Endometrial microvascular endothelial cells (primary cell): ENCODE data around the gene SOCS1. TPM values are rescaled to one million over a fixed set of nuclear protein-coding genes. Genes with fewer than 3 reads are reported as not detected.

Source experiments
- in situ Hi-C: cut with HindIII; loops from 2 replicates; pipeline ENCODE4 v1.10.0; 2017; ENCODE audit warnings: low sequenced_read_pairs, low pct_unique_long_range_greater_than_20kb; ENCODE audit errors: inconsistent ontology term
- total RNA-seq: library from RNA; depleted of rRNA; stranded (reverse); fragments of >200 nt; gene quantifications from one replicate; pipeline ENCODE4 v1.2.3, GENCODE V29; 2015; ENCODE audit errors: inconsistent ontology term

The SOCS1 gene
- total RNA-seq, 1 donor from 2014 or later = 2.2 TPM

- in situ Hi-C loops = loop anchor here (25.0 kb wide), 1 partner anchor 93 kb away; no protein-coding TSS in a partner anchor
Observed at GRCh38 chr16:11268921-11269375, 12.9 kb upstream of the SOCS1 start, which contains the start of gene TNP2. TSS of gene TNP2 (minus strand) at chr16:11269325. CDS start at chr16:11269262, 63 bp downstream.

GRCh38 chr16:11265124-11265523 is 9.1 kb upstream of the SOCS1 start:
- in situ Hi-C loops = loop anchor here (25.0 kb wide), 1 partner anchor 97 kb away; no protein-coding TSS in a partner anchor

- in situ Hi-C loops = loop anchor here (25.0 kb wide), 1 partner anchor 98 kb away; no protein-coding TSS in a partner anchor
Observed at GRCh38 chr16:11264155-11264832, 8.3 kb upstream of the SOCS1 start.

GRCh38 chr16:11263737-11264136 is 7.7 kb upstream of the SOCS1 start:
- in situ Hi-C loops = loop anchor here (25.0 kb wide), 1 partner anchor 99 kb away; no protein-coding TSS in a partner anchor

GRCh38 chr16:11262915-11263314 is 6.9 kb upstream of the SOCS1 start:
- in situ Hi-C loops = loop anchor here (25.0 kb wide), 1 partner anchor 99 kb away; no protein-coding TSS in a partner anchor

GRCh38 chr16:11260596-11260966 is 4.6 kb upstream of the SOCS1 start:
- in situ Hi-C loops = loop anchor here (25.0 kb wide), 1 partner anchor 102 kb away; no protein-coding TSS in a partner anchor

- in situ Hi-C loops = loop anchor here (25.0 kb wide), 1 partner anchor 102 kb away; no protein-coding TSS in a partner anchor
Observed at GRCh38 chr16:11259655-11260595, 3.9 kb upstream of the SOCS1 start.

GRCh38 chr16:11258553-11259492 is 2.8 kb upstream of the SOCS1 start:
- in situ Hi-C loops = loop anchor here (25.0 kb wide), 1 partner anchor 103 kb away; no protein-coding TSS in a partner anchor

GRCh38 chr16:11257131-11257938 is 1.3 kb upstream of the SOCS1 start:
- in situ Hi-C loops = loop anchor here (25.0 kb wide), 1 partner anchor 105 kb away; no protein-coding TSS in a partner anchor

GRCh38 chr16:11256661-11257130 is 692 bp upstream of the SOCS1 start:
- in situ Hi-C loops = loop anchor here (25.0 kb wide), 1 partner anchor 106 kb away; no protein-coding TSS in a partner anchor

GRCh38 chr16:11254913-11255736 is 879 bp downstream of the SOCS1 start:
- in situ Hi-C loops = loop anchor here (25.0 kb wide), 1 partner anchor 107 kb away; no protein-coding TSS in a partner anchor

- in situ Hi-C loops = loop anchor here (25.0 kb wide), 1 partner anchor 108 kb away; no protein-coding TSS in a partner anchor
Observed at GRCh38 chr16:11253995-11254912, 1.8 kb downstream of the SOCS1 start.

- in situ Hi-C loops = loop anchor here (25.0 kb wide), 1 partner anchor 109 kb away; no protein-coding TSS in a partner anchor
Observed at GRCh38 chr16:11253009-11253994, 2.7 kb downstream of the SOCS1 start.

- in situ Hi-C loops = loop anchor here (25.0 kb wide), 1 partner anchor 110 kb away; no protein-coding TSS in a partner anchor
Observed at GRCh38 chr16:11252482-11252931, 3.5 kb downstream of the SOCS1 start.
